ENCODE measurements around the gene NKPD1.

Gene NKPD1

GRCh38 chr19:45154064-45154827, 6.5 kb downstream of the NKPD1 start:
- peak; percentile 46 for DNase-seq

GRCh38 chr19:45153339-45154063, 7.3 kb downstream of the NKPD1 start:
- peak; percentile 67 for DNase-seq

GRCh38 chr19:45152504-45153338, 8.1 kb downstream of the NKPD1 start:
- DNase-seq: peak; percentile 76

DNA sequence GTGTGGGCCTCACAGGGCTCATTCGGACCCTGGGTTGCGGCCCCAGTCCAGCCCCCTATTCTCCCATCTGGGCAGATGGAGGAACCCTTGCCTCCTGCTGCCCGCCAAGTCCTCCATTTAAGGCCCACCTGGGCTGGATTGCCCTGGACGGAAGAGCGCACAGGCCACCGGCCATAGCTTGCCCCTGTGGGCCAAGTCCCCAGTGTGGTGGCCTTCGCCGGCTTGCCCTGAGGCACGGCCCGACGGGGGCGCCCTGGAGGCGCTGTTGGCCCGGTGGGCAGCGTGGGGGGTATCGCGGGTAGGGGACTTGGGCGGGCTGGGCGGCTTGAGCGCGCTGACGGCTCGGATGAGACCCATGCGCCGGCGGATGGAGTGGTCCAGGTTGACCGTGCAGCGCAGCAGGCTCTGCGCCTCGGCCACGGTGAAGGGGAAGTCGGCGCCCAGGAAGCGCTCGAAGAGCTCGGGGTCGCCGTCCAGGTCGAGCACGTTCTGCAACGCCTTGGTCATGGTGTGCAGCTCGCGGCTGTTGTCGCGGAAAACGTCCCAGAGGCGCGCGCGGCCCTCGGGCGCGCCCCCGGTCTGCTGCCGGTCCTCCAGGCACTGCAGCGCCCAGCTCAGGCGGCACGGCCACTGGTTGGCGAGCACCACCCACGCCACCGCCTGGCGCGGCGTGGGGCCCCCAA, 8.8 kb downstream of the NKPD1 start:
- DNase-seq: no peak

DNA sequence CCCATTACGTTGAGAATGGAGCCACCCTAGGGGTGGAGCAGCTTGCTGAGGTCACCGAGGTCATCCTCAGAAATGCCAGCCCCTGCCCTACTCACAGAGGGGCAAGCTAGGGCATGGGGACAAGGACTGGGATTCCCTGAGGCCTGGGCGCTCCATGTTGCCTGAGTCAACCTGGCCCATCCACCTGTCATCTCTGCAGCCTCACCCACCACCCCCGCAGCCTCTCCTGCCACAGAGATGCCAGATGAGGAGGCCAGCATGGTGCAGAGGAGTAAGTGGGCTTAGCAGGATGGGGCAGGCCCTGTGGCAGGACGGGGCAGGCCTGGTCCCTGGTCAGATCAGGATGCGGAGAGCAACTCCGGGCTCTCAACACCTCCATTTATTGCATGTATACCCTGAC, 9.5 kb downstream of the NKPD1 start:
- no peak for DNase-seq

DNA sequence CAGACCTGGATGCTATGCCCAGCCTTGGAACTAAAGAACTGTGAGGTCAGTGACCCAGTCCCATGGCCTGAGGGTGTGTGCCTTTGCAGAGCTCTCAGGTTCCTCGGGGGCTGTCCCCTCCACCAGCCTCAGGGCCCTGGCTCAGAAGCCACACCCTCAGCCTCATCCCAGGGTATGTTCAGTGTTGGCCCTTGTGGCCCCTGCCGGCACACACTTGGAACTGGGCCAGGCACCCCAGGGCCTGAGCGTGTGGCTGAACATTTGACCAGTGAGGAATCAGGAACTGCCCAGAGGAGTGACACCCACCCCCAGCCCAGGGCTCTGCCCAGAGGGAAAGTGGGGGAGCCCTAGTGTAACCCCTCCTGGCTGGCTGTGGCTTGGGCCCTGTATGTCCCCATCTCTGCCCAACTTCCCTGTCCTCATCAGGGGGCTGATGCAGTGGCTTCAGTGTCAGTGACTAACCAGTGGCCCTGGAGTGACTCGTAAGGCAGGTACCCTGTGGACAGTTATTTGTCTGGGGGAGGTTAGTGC, 10.0 kb downstream of the NKPD1 start:
- no peak for DNase-seq

DNA sequence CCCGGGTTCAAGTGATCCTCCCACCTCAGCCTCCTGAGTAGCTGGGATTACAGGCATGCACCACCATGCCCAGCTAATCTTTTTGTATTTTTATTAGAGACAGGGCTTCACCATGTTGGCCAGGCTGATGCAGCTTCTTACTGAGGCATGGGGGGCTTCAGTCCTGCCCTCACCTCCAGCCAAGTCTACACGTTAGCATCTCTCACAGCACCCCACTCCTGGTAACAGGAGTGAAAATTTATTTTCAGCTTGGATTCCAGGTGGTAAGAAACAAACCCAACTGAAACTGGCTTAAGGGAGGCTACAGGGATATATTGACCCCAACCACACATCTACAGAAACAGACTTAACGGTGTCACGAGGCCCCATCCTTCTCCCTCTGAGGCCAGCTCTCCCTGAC, 10.6 kb downstream of the NKPD1 start:
- no peak for DNase-seq

DNA sequence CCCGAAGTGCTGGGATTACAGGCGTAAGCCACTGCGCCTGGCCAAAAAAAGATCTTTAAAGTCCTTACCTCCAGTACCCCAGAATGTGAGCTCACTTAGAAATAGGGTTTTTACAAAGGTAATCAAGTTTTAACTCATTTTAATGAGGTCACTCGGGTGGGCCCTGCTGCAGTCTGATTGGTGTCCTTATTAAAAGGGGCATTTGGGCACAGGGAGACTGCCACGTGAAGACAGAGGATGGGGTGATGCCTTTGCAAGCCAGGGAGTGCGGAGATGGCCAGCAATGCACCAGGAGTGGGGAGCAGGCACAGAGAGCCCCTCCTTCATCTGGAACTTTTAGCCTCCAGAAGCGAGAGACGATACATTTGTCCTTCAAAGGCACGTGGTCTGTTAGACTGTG, 11.7 kb downstream of the NKPD1 start:
- DNase-seq: no peak

- DNase-seq: no peak
Observed at GRCh38 chr19:45147835-45148676, 12.7 kb downstream of the NKPD1 start.

DNA sequence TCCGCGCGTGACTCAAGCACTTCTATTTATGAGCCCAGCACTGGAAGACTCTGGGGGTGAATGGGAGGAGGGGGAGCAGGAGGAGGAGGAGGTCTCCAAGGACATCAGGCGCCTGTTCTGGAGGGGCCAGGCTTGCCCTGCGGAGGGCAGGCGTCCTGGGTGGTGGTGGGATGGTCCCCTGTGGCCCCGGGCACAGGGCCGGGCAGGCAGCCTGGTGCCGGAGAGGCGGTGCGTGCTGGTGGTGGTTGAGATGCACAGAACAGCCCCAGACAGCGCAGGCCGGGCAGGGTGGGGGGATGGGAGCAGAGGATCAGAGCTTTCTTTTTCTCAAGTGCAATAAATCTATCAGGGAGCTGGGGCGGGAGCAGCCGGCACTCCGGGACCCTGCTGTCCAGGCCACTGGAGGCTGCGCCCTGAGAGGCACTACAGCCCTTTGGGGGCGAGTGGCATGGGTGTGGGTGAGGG, 14.0 kb downstream of the NKPD1 start:
- DNase-seq: no peak

- no peak for DNase-seq
Observed at GRCh38 chr19:45146251-45146650, 14.5 kb downstream of the NKPD1 start.

GRCh38 chr19:45145270-45146189, 15.3 kb downstream of the NKPD1 start:
- DNase-seq: no peak

DNA sequence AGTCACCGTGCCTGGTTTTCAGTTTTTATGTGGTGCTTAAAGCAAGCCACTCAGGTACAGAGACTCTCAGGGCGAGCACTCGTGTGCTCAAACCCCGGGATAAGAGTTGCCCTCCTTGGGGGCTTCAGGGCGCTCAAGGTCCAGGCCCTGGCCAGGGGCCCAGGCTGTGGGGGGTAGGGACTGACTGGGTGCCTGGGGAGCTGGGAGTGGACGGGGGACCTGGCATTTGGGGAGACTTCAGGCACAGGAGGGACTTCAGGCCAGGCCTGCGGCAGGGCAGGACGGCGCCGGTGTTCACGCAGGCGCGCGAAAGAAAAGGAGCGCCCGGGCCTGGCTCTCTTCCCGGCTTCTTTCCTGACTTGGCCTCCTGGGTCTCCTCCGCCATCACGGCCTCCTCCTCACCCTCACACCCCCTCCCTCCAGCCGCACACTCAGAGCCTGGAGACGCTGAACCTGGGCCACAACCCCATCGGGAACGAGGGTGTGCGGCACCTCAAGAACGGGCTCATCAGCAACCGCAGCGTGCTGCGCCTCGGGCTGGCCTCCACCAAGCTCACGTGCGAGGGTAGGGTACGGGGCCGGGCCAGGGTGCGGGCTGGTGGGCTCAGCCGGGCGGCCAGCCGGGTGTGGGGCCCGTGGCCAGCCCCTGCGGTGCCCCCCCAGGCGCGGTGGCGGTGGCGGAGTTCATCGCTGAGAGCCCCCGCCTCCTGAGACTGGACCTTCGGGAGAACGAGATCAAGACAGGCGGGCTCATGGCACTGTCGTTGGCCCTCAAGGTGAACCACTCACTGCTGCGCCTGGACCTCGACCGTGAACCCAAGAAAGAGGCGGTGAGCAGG, 16.1 kb downstream of the NKPD1 start:
- no peak for DNase-seq

- no peak for DNase-seq
Observed at GRCh38 chr19:45142726-45143110, 18.1 kb downstream of the NKPD1 start.

DNA sequence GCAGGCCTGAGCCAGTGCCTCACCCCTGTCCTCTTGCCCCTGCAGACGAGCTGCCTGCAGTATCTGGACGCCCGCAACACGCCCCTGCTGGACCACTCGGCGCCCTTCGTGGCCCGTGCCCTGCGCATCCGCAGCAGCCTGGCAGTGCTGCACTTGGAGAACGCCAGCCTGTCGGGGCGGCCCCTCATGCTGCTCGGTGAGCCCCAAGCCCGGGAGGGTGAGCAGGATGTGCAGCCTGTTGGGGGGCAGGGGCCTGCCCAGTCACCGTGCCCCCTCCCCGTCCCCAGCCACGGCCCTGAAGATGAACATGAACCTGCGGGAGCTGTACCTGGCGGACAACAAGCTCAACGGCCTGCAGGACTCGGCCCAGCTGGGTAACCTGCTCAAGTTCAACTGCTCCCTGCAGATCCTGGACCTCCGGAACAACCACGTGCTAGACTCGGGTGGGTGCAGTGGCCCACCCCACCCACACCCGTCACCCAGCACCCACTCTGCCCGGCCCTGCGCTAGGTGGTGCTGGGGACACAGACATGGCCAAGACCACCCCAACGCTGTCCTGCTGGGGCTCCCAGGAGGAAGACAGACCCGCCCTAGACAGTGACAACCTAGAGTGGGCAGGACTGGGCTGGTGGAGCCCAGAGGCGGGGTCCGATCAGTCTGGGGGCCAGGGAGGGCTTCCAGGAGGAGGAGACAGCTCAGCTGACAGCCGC, 18.6 kb downstream of the NKPD1 start:
- no peak for DNase-seq

DNA sequence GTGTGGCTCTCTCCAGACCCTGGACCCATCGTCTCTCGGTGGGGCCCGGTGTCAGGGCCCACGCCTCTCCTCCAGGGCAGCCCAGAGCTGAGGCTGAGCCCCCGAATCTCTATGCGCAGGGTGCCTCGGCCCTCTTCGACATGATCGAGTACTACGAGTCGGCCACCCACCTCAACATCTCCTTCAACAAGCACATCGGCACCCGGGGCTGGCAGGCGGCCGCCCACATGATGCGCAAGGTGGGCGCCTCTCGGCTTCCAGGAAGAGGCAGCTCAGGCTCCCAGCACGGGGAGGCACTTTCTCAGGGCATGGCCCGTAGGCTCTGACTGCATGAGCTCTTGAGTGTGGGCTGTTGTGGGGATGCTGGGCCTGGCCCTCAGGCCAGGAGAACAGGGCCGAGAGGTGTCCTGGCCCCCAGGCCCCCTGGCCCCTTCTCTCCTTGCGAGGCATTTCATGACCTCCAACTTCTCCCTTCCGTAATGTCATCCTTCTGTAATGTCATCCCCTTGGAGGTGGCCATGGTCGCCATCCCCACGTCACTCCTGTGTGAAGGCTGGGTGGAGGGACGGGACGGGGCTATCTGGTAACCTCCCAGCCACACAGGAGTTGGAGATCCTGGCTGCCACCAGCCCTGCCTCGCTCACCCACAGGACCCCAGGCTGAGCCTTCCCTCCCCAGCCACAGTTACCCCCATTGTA, 19.4 kb downstream of the NKPD1 start:
- DNase-seq: no peak

- no peak for DNase-seq
Observed at GRCh38 chr19:45140533-45140932, 20.2 kb downstream of the NKPD1 start.

DNA sequence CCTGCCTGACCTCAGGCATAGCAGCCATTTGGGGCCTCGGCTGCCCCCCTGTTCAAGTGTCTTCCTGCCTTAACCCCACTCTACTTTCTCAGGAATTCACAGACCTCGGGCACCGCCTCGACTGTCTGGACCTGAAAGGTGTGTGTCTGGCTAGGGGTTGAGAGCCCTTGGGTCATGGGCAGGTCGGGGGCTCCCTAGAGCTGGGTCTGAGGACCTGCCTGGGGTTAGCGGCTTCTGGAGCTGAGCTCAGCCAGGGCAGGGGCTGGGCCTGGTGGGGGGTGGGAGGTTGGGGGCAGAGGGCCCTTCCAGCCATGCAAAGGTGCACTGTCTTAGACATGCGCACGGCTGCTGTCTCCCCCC, 20.7 kb downstream of the NKPD1 start:
- DNase-seq: no peak

All from hematopoietic multipotent progenitor cell treated with erythropoietin and hydrocortisone succinate and interleukin-3 and kit ligand, for 4 days (in vitro differentiated cells).